ENCODE measurements around the gene CLIP3. TPM values are rescaled to one million over a fixed set of nuclear protein-coding genes. Genes with fewer than 3 reads are reported as not detected.

The CLIP3 gene
- total RNA-seq, 1 donor, result 13.4 TPM

GRCh38 chr19:36040495-36040894 lies 7.8 kb upstream of the CLIP3 start:
- H3K4me1 ChIP-seq (ENCODE audit: insufficient read depth, low read length), result peaks cover 14% of the 10 kb centered on the region
- no peaks in the 10 kb centered on the region for H3K36me3 ChIP-seq (ENCODE audit: insufficient read depth, low read length)
- no peaks in the 10 kb centered on the region for H3K27me3 ChIP-seq (ENCODE audit: insufficient read depth, low read length)
- no peak overlapping the region for H3K4me3 ChIP-seq (ENCODE audit: insufficient read depth, low read length)
- TF ChIP-seq CTCF (IDR thresholded peaks at IDR 0.05; ENCODE audit: extremely low read depth, low read depth, low read length), result no peak
- H3K4me2 ChIP-seq (ENCODE audit: insufficient read depth, low read length), result no peak overlapping the region
- H3K79me2 ChIP-seq (ENCODE audit: insufficient read depth, low read length), result no peaks in the 10 kb centered on the region
- H4K20me1 ChIP-seq (ENCODE audit: insufficient read depth, low read length), result no peaks in the 10 kb centered on the region
- H2AFZ ChIP-seq (ENCODE audit: low read length), result no peak overlapping the region
- DNase-seq (ENCODE audit: insufficient read length, low spot score, missing footprints), result no peak
- H3K27ac ChIP-seq (ENCODE audit: low read depth, low read length), result no peak overlapping the region
- H3K9me3 ChIP-seq (ENCODE audit: low read depth, low read length), result no peaks in the 10 kb centered on the region

- Histone ChIP-seq H3K36me3 (ENCODE audit: insufficient read depth, low read length) (peaks cover 11% of the 10 kb centered on the region), H2AFZ (ENCODE audit: low read length) (no peak overlapping the region), H3K79me2 (ENCODE audit: insufficient read depth, low read length) (peaks cover 2% of the 10 kb centered on the region), H3K27ac (ENCODE audit: low read depth, low read length) (no peak overlapping the region), H3K27me3 (ENCODE audit: insufficient read depth, low read length) (no peaks in the 10 kb centered on the region), H3K4me1 (ENCODE audit: insufficient read depth, low read length) (peaks cover 8% of the 10 kb centered on the region), H3K4me3 (ENCODE audit: insufficient read depth, low read length) (no peak overlapping the region), H3K4me2 (ENCODE audit: insufficient read depth, low read length) (peak overlapping the region; percentile 79), H4K20me1 (ENCODE audit: insufficient read depth, low read length) (peaks cover 3% of the 10 kb centered on the region), H3K9me3 (ENCODE audit: low read depth, low read length) (no peaks in the 10 kb centered on the region)
- TF ChIP-seq CTCF (IDR thresholded peaks at IDR 0.05; ENCODE audit: extremely low read depth, low read depth, low read length), result no peak
- no peak for DNase-seq (ENCODE audit: insufficient read length, low spot score, missing footprints)
Measured at GRCh38 chr19:36031308-36031707, 1.4 kb downstream of the CLIP3 start.

GRCh38 chr19:36030264-36031148 lies 2.2 kb downstream of the CLIP3 start:
- Histone ChIP-seq H3K79me2 (ENCODE audit: insufficient read depth, low read length) (peaks cover 2% of the 10 kb centered on the region), H3K4me1 (ENCODE audit: insufficient read depth, low read length) (peaks cover 8% of the 10 kb centered on the region), H3K9me3 (ENCODE audit: low read depth, low read length) (no peaks in the 10 kb centered on the region), H3K36me3 (ENCODE audit: insufficient read depth, low read length) (peaks cover 16% of the 10 kb centered on the region), H3K27me3 (ENCODE audit: insufficient read depth, low read length) (no peaks in the 10 kb centered on the region), H2AFZ (ENCODE audit: low read length) (no peak overlapping the region), H4K20me1 (ENCODE audit: insufficient read depth, low read length) (peaks cover 3% of the 10 kb centered on the region), H3K4me2 (ENCODE audit: insufficient read depth, low read length) (no peak overlapping the region), H3K4me3 (ENCODE audit: insufficient read depth, low read length) (no peak overlapping the region), H3K27ac (ENCODE audit: low read depth, low read length) (no peak overlapping the region)
- peak; percentile 28 for TF ChIP-seq CTCF (IDR thresholded peaks at IDR 0.05; ENCODE audit: extremely low read depth, low read depth, low read length)
- DNase-seq (ENCODE audit: insufficient read length, low spot score, missing footprints), result peak; percentile 92

GRCh38 chr19:36028313-36029041 lies 4.2 kb downstream of the CLIP3 start:
- no peak overlapping the region for H3K4me2 ChIP-seq (ENCODE audit: insufficient read depth, low read length)
- H3K27ac ChIP-seq (ENCODE audit: low read depth, low read length), result no peak overlapping the region
- H3K4me3 ChIP-seq (ENCODE audit: insufficient read depth, low read length), result no peak overlapping the region
- no peaks in the 10 kb centered on the region for H3K9me3 ChIP-seq (ENCODE audit: low read depth, low read length)
- peaks cover 22% of the 10 kb centered on the region for H3K36me3 ChIP-seq (ENCODE audit: insufficient read depth, low read length)
- no peak overlapping the region for H2AFZ ChIP-seq (ENCODE audit: low read length)
- no peak for DNase-seq (ENCODE audit: insufficient read length, low spot score, missing footprints)
- peaks cover 3% of the 10 kb centered on the region for H4K20me1 ChIP-seq (ENCODE audit: insufficient read depth, low read length)
- no peaks in the 10 kb centered on the region for H3K27me3 ChIP-seq (ENCODE audit: insufficient read depth, low read length)
- peaks cover 8% of the 10 kb centered on the region for H3K4me1 ChIP-seq (ENCODE audit: insufficient read depth, low read length)
- H3K79me2 ChIP-seq (ENCODE audit: insufficient read depth, low read length), result peaks cover 2% of the 10 kb centered on the region
- no peak for TF ChIP-seq CTCF (IDR thresholded peaks at IDR 0.05; ENCODE audit: extremely low read depth, low read depth, low read length)

Data from osteoblast (primary cell).